GM23338 (cell line): ENCODE measurements around the gene PAM16. TPM values are rescaled to one million over a fixed set of nuclear protein-coding genes. Genes with fewer than 3 reads are reported as not detected.

Experiments used
- ATAC-seq: fragments of 200-7000 bp; cut with Tn5 transposase; 3 replicates; pipeline ENCODE4 v1.9.1; 2020
- DNase-seq: peaks from one replicate; pipeline ENCODE4 v3.0.0-alpha.2; 2015; ENCODE audit warnings: low spot score
- H2AFZ ChIP-seq: fragments of 200-600 bp; sonication (generic); 2 replicates; pipeline ENCODE4 v1.8.0; 2016; ENCODE audit warnings: antibody characterized with exemption, mild to moderate bottlenecking, moderate library complexity
- H3F3A ChIP-seq: fragments of 200-600 bp; sonication (generic); replicated peaks from 2 replicates; pipeline ENCODE4 v1.8.0; 2017; ENCODE audit warnings: antibody characterized with exemption, mixed run types, low read depth
- H3K27ac ChIP-seq: fragments of 200-600 bp; sonication (generic); 2 replicates; pipeline ENCODE4 v1.6.1; 2016; ENCODE audit warnings: low read depth
- H3K27me3 ChIP-seq: fragments of 200-600 bp; sonication (generic); 2 replicates; pipeline ENCODE4 v1.8.0; 2016; ENCODE audit warnings: mild to moderate bottlenecking, mixed run types, moderate library complexity; ENCODE audit not compliant: insufficient read depth
- H3K36me3 ChIP-seq: fragments of 200-600 bp; sonication (generic); 2 replicates; pipeline ENCODE4 v1.8.0; 2016; ENCODE audit warnings: mild to moderate bottlenecking; ENCODE audit not compliant: insufficient read depth
- H3K4me1 ChIP-seq: fragments of 200-600 bp; sonication (generic); 2 replicates; pipeline ENCODE4 v1.8.0; 2016; ENCODE audit warnings: mild to moderate bottlenecking, moderate library complexity; ENCODE audit not compliant: insufficient read depth
- H3K4me2 ChIP-seq: fragments of 200-600 bp; sonication (generic); 2 replicates; pipeline ENCODE4 v1.7.1; 2017; ENCODE audit warnings: mixed run types
- H3K4me3 ChIP-seq: fragments of 200-600 bp; sonication (generic); 2 replicates; pipeline ENCODE4 v1.6.1; 2016; ENCODE audit warnings: mixed run types
- H3K79me2 ChIP-seq: fragments of 200-600 bp; sonication (generic); replicated peaks from 2 replicates; pipeline ENCODE4 v1.8.0; 2017; ENCODE audit warnings: mild to moderate bottlenecking; ENCODE audit not compliant: insufficient read depth
- H3K9me2 ChIP-seq: fragments of 200-600 bp; sonication (generic); 2 replicates; pipeline ENCODE4 v1.8.0; 2017; ENCODE audit not compliant: insufficient read depth
- H4K20me1 ChIP-seq: fragments of 200-600 bp; sonication (generic); replicated peaks from 2 replicates; pipeline ENCODE4 v1.8.0; 2017; ENCODE audit warnings: mild to moderate bottlenecking; ENCODE audit not compliant: insufficient read depth
- H3K27ac Mint-ChIP-seq: 2 replicates; pipeline ENCODE4 v1.8.0; 2020; ENCODE audit warnings: inconsistent platforms, mild to moderate bottlenecking, moderate library complexity, mixed read lengths
- H3K27me3 Mint-ChIP-seq: 3 replicates; pipeline ENCODE4 v1.8.0; 2022; ENCODE audit warnings: low read depth, mild to moderate bottlenecking, moderate library complexity, mixed read lengths, inconsistent platforms; ENCODE audit not compliant: insufficient read depth, poor library complexity
- H3K36me3 Mint-ChIP-seq: 3 replicates; pipeline ENCODE4 v1.8.0; 2021; ENCODE audit warnings: low read depth, mild to moderate bottlenecking, inconsistent platforms, moderate library complexity, mixed read lengths
- H3K4me1 Mint-ChIP-seq: 3 replicates; pipeline ENCODE4 v1.8.0; 2020; ENCODE audit warnings: mild to moderate bottlenecking, inconsistent platforms, mixed read lengths
- H3K4me3 Mint-ChIP-seq: 3 replicates; pipeline ENCODE4 v1.8.0; 2021; ENCODE audit warnings: moderate library complexity, mild to moderate bottlenecking, inconsistent platforms, mixed read lengths
- H3K9me3 Mint-ChIP-seq: 3 replicates; pipeline ENCODE4 v1.8.0; 2020; ENCODE audit warnings: moderate library complexity, mild to moderate bottlenecking, inconsistent platforms, mixed read lengths
- CREB1 ChIP-seq: fragments of 250-450 bp; sonication (Bioruptor Pico); IDR thresholded peaks from 2 replicates; pipeline ENCODE4 v1.5.0; 2020; ENCODE audit warnings: low read depth, mild to moderate bottlenecking, moderate library complexity
- CTCF ChIP-seq, 2 experiments: fragments of 200-600 bp in 1 of 2; sonication (generic) in 1 of 2; conservative IDR thresholded peaks; 2 replicates each; pipeline versions ENCODE4 v1.5.1 to v1.6.1; 2016 to 2017; ENCODE audit warnings: antibody characterized with exemption in 2 of 2, low read depth in 2 of 2, mild to moderate bottlenecking in 2 of 2, moderate library complexity in 1 of 2
- NANOG ChIP-seq: IDR thresholded peaks from 2 replicates; pipeline ENCODE4 v1.6.1; 2016; ENCODE audit warnings: antibody characterized with exemption, borderline replicate concordance
- POLR2AphosphoS5 ChIP-seq: IDR thresholded peaks from 2 replicates; pipeline ENCODE4 v1.6.1; 2016; ENCODE audit warnings: antibody characterized with exemption, low read depth
- REST ChIP-seq: IDR thresholded peaks from one replicate; pipeline ENCODE4 v1.6.1; 2018; ENCODE audit warnings: antibody characterized with exemption; ENCODE audit not compliant: unreplicated experiment
- STAT1 ChIP-seq: IDR thresholded peaks from one replicate; pipeline ENCODE4 v1.6.1; 2016; ENCODE audit warnings: antibody characterized with exemption; ENCODE audit not compliant: unreplicated experiment
- ZNF331 ChIP-seq: fragments of 250-450 bp; sonication (Bioruptor Pico); IDR thresholded peaks from 2 replicates; pipeline ENCODE4 v1.5.0; 2020; ENCODE audit warnings: low read depth, mild to moderate bottlenecking, moderate library complexity
- polyA plus RNA-seq: library from polyadenylated mRNA; unstranded; fragments of >200 nt; fragmentation: Nextera tagmentation; extraction: Ambion mirVana; gene quantifications from 2 replicates; pipeline ENCODE4 v1.2.1, GENCODE V29; 2016
- total RNA-seq: library from RNA; depleted of rRNA; stranded (reverse); fragments of >200 nt; shearing (Covaris generic); gene quantifications from 2 replicates; pipeline ENCODE4 v1.2.3, GENCODE V29; 2014

PAM16 gene
- total and polyA plus RNA-seq, 2 experiments from 2014 or later = 84.1 to 283 TPM

GRCh38 chr16:4388271-4389021 lies 37.3 kb upstream of the PAM16 start:
- peak; percentile 45 for DNase-seq

DNA sequence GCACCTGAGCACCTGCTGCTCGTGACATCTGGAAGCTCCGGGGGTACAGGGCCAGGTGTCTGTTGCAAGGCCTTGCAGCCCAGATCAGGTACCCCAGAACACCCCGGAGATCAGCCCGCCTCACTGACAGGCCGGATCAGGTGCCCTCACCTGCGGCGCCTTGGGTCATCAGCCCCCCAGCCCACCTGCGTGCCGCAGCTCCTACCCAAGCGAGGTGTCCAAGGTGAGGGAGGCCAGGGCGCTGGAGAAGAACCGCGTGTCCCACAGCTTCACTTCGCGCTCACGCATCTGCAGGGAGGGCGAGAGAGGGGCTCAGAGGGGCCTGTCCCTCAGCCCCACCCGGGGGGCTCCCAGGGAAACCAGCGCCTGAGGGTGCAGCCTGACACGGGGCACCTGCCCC lies 36.7 kb upstream of the PAM16 start:
- Histone ChIP-seq H3K4me1 (peaks cover 31% of the 10 kb centered on the region), H3K27me3 (no peaks in the 10 kb centered on the region), H3K27ac (no peak overlapping the region), H2AFZ (no peak overlapping the region), H3K36me3 (no peaks in the 10 kb centered on the region), H3K4me3 (no peak overlapping the region), H3K79me2 (no peaks in the 10 kb centered on the region), H3K4me2 (no peak overlapping the region), H3F3A (peaks cover 27% of the 10 kb centered on the region), H4K20me1 (no peaks in the 10 kb centered on the region), H3K9me2 (no peaks in the 10 kb centered on the region)
- no peak overlapping the region for H3K4me3 Mint-ChIP-seq
- H3K27ac Mint-ChIP-seq = no peak overlapping the region
- DNase-seq = no peak
- H3K36me3 Mint-ChIP-seq = no peaks in the 10 kb centered on the region; the same call in 2 of the 3 replicates
- H3K9me3 Mint-ChIP-seq = no peaks in the 10 kb centered on the region
- peaks cover 36% of the 10 kb centered on the region for H3K4me1 Mint-ChIP-seq
- peaks cover 14% of the 10 kb centered on the region for H3K27me3 Mint-ChIP-seq
- no peak for ATAC-seq
- TF ChIP-seq NANOG = no peak
- TF ChIP-seq REST = no peak
- TF ChIP-seq POLR2AphosphoS5 = no peak
- TF ChIP-seq CTCF (conservative IDR thresholded peaks at IDR 0.05; ENCODE audit: low read depth in 2 of 2) = no peak

More at GRCh38 chr16:4388271-4389021, 37.3 kb upstream of the PAM16 start:
- H3K4me2 ChIP-seq = no peak overlapping the region
- no peak for ATAC-seq
- no peak overlapping the region for H3K4me3 ChIP-seq
- H3K36me3 Mint-ChIP-seq = no peaks in the 10 kb centered on the region; the same call in 2 of the 3 replicates
- peak overlapping the region; percentile 78; the same call in 1 of the 2 replicates for H3K27ac Mint-ChIP-seq
- no peaks in the 10 kb centered on the region for H4K20me1 ChIP-seq
- no peaks in the 10 kb centered on the region for H3K27me3 ChIP-seq
- TF ChIP-seq POLR2AphosphoS5 (no peak), STAT1 (no peak), ZNF331 (CRISPR knock-in tag) (no peak), CREB1 (CRISPR knock-in tag) (no peak), CTCF (conservative IDR thresholded peaks at IDR 0.05; ENCODE audit: low read depth in 2 of 2) (no peak)
- H2AFZ ChIP-seq = no peak overlapping the region
- no peaks in the 10 kb centered on the region for H3K36me3 ChIP-seq
- H3K4me1 ChIP-seq = peaks cover 38% of the 10 kb centered on the region
- H3K4me1 Mint-ChIP-seq = peaks cover 40% of the 10 kb centered on the region
- no peak overlapping the region for H3K4me3 Mint-ChIP-seq
- no peaks in the 10 kb centered on the region for H3K9me3 Mint-ChIP-seq
- no peaks in the 10 kb centered on the region for H3K79me2 ChIP-seq
- peaks cover 32% of the 10 kb centered on the region for H3F3A ChIP-seq
- H3K27me3 Mint-ChIP-seq = peaks cover 16% of the 10 kb centered on the region
- H3K9me2 ChIP-seq = no peaks in the 10 kb centered on the region
- H3K27ac ChIP-seq = peak overlapping the region; percentile 78
